Naive thymus-derived CD8-positive, alpha-beta T cell (primary cell): ENCODE data around the gene KCNF1. TPM values are rescaled to one million over a fixed set of nuclear protein-coding genes. Genes with fewer than 3 reads are reported as not detected.

ENCODE experiments used
- ATAC-seq, 2 donors: fragments of 150-1000 bp; cut with Tn5 transposase in 1 of 2; sonication (Bioruptor Pico), chemical (Tn5 transposase) in 1 of 2; 1 replicate in 1 of 2; 2 replicates in 1 of 2; pipeline ENCODE4 v1.10.0; 2021; ENCODE audit warnings: mild to moderate bottlenecking in 2 of 2, moderate library complexity in 2 of 2
- POLR2A ChIA-PET: fragments of 350-600 bp; sonication (Branson Sonifier 250); formaldehyde crosslinking; loops from one replicate; lab custom pipeline; 2021; ENCODE audit warnings: antibody characterized with exemption; lab: Charles Lee
- DNase-seq, 10 donors: peaks; one replicate each; pipeline versions ENCODE4 v3.0.0 to v3.0.0-alpha.2; 2020 to 2022
- H3K27ac Mint-ChIP-seq, 10 donors: one replicate each; pipeline ENCODE4 v1.8.0; 2020 to 2022; ENCODE audit warnings: mild to moderate bottlenecking in 10 of 10, mixed read lengths in 10 of 10, moderate library complexity in 4 of 10, inconsistent platforms in 1 of 10
- H3K27me3 Mint-ChIP-seq, 5 donors: one replicate each; pipeline ENCODE4 v1.8.0; 2021 to 2022; ENCODE audit warnings: mixed read lengths in 5 of 5
- H3K36me3 Mint-ChIP-seq, 3 donors: one replicate each; pipeline ENCODE4 v1.8.0; 2020 to 2022; ENCODE audit warnings: mixed read lengths in 3 of 3, mild to moderate bottlenecking in 2 of 3, inconsistent platforms in 1 of 3
- H3K4me1 Mint-ChIP-seq, 4 donors: one replicate each; pipeline ENCODE4 v1.8.0; 2021 to 2022; ENCODE audit warnings: mixed read lengths in 4 of 4
- H3K4me3 Mint-ChIP-seq, 10 donors: one replicate each; pipeline ENCODE4 v1.8.0; 2020 to 2022; ENCODE audit warnings: mild to moderate bottlenecking in 10 of 10, mixed read lengths in 10 of 10, moderate library complexity in 6 of 10, inconsistent platforms in 1 of 10
- H3K9me3 Mint-ChIP-seq, 9 donors: one replicate each; pipeline ENCODE4 v1.8.0; 2020 to 2022; ENCODE audit warnings: mixed read lengths in 9 of 9, mild to moderate bottlenecking in 3 of 9, inconsistent platforms in 1 of 9, moderate library complexity in 1 of 9
- polyA plus RNA-seq, 3 donors: library from polyadenylated mRNA; unstranded; fragments of 300-500 nt; fragmentation: Illumina TruSeq; gene quantifications; one replicate each; pipeline ENCODE4 v1.2.3, GENCODE V29; 2021
- total RNA-seq, 8 experiments: library from RNA in 2 of 8; stranded (reverse) in 2 of 8; gene quantifications; one replicate each; pipeline ENCODE4 v1.2.3 and lab custom pipeline; 2021 to 2026

Gene KCNF1
- total and polyA plus RNA-seq, 5 experiments from 2014 or later: not detected

GRCh38 chr2:10883801-10884478 lies 27.8 kb upstream of the KCNF1 start:
- Mint-ChIP-seq H3K36me3 (no peaks in the 10 kb centered on the region), H3K4me3 (peak overlapping the region in 3 of 10 donors; percentile 41 to 79 (median 52)), H3K27ac (peak overlapping the region in 3 of 10 donors; percentile 86 to 93 (median 86)), H3K9me3 (no peaks in the 10 kb centered on the region), H3K4me1 (peaks cover 0 to 58% (median 0%) of the 10 kb centered on the region in 4 donors), H3K27me3 (peaks cover under 1 to 12% (median 5%) of the 10 kb centered on the region in 5 donors)
- ATAC-seq (no peak), DNase-seq (no peak)
- POLR2A ChIA-PET: interaction anchor here (0.6 kb wide), 1 partner anchor 1410 kb away, joined by 3 read pairs; no protein-coding TSS in a partner anchor

DNA sequence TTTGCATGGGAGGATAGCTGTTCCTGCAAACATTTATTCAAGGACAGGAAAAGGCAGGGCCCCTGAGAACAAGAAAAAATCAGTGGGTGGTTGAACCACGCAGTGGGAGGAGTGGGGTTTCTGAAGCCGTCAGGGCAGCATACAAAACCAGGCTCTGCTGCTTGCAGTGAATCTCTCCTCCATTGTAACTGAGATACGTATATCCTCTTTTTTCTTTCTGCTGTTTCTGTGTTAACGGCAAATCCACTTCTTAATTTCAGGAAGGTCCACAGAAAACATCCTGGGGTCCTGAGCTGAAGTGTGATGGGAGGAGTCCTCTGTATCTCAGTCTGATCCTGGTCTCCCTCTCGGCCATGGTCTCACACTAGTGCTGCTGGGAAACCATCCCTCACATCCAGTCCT lies 27.2 kb upstream of the KCNF1 start:
- no peak for DNase-seq
- H3K4me1 Mint-ChIP-seq: peaks cover 0 to 55% (median 0%) of the 10 kb centered on the region in 4 donors
- H3K4me3 Mint-ChIP-seq: peak overlapping the region in 3 of 10 donors; percentile 41 to 79 (median 52)
- no peaks in the 10 kb centered on the region for H3K9me3 Mint-ChIP-seq
- POLR2A ChIA-PET: no interaction called here
- H3K27me3 Mint-ChIP-seq: peaks cover 0 to 12% (median 5%) of the 10 kb centered on the region in 5 donors
- H3K27ac Mint-ChIP-seq: peak overlapping the region in 3 of 10 donors; percentile 85 to 93 (median 86)
- peak in 1 of 2 donors; percentile 46 for ATAC-seq
- H3K36me3 Mint-ChIP-seq: no peaks in the 10 kb centered on the region

DNA sequence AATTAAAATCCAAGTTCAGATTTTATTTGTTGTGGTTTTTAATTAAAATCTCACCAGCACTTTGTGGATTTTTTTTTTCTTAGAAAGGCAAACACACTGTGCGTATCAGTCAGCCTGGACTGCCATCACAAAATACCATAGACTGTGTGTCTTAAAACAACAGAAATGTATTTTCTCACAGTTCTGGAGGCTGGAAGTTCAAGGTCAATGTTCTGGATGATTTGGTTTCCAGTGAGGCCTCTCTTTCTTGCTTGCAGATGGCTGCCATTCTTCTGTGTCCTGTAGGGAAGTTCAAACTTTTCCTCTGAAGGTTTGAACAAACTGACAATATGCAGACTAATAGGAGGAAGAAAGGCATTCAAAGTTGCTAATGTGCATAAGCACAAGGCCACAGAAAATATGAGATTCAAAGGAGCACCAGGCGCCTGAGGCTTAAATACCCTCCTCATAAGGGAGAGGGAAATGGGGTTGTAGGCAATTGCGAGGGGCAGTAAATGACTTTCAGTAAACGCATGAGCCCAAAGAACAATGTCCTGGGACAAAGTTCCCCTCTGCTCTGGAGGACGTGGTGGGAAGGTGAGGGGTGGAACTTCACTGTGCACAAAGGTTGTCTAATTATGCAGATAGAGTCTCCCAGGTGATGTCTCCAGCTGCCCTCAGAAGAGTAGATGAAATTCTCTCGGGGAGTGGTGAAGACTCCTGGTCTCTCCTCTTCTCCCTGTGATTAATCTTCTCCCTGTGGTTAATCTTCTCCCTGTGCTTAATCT lies 26.5 kb upstream of the KCNF1 start:
- Mint-ChIP-seq H3K4me3 (peak overlapping the region in 3 of 10 donors; percentile 41 to 79 (median 52)), H3K4me1 (peaks cover 0 to 51% (median 0%) of the 10 kb centered on the region in 4 donors), H3K36me3 (no peaks in the 10 kb centered on the region), H3K9me3 (no peaks in the 10 kb centered on the region), H3K27ac (peak overlapping the region in 3 of 10 donors; percentile 75 to 93 (median 86)), H3K27me3 (peaks cover 0 to 12% (median 7%) of the 10 kb centered on the region in 5 donors)
- no peak for DNase-seq
- POLR2A ChIA-PET: no interaction called here
- no peak for ATAC-seq

GRCh38 chr2:10887476-10887875 lies 24.3 kb upstream of the KCNF1 start:
- Mint-ChIP-seq H3K36me3 (no peaks in the 10 kb centered on the region), H3K27me3 (peaks cover 4 to 14% (median 11%) of the 10 kb centered on the region in 5 donors), H3K4me1 (peaks cover 0 to 35% (median 0%) of the 10 kb centered on the region in 4 donors), H3K4me3 (no peak overlapping the region), H3K9me3 (no peaks in the 10 kb centered on the region), H3K27ac (no peak overlapping the region)
- ATAC-seq (no peak), DNase-seq (no peak)
- POLR2A ChIA-PET: no interaction called here

- H3K4me1 Mint-ChIP-seq: peaks cover 0 to 14% (median 0%) of the 10 kb centered on the region in 4 donors
- H3K4me3 Mint-ChIP-seq: no peak overlapping the region
- H3K27me3 Mint-ChIP-seq: peaks cover 8 to 27% (median 13%) of the 10 kb centered on the region in 5 donors
- no peaks in the 10 kb centered on the region for H3K36me3 Mint-ChIP-seq
- POLR2A ChIA-PET: no interaction called here
- no peaks in the 10 kb centered on the region for H3K9me3 Mint-ChIP-seq
- no peak overlapping the region for H3K27ac Mint-ChIP-seq
- no peak for ATAC-seq
- no peak for DNase-seq
These were observed 22.0 kb upstream of the KCNF1 start for GRCh38 chr2:10889651-10890215.

- Mint-ChIP-seq H3K4me1 (peaks cover 0 to 4% (median 0%) of the 10 kb centered on the region in 4 donors), H3K27me3 (peaks cover 8 to 32% (median 18%) of the 10 kb centered on the region in 5 donors), H3K36me3 (no peaks in the 10 kb centered on the region), H3K4me3 (no peak overlapping the region), H3K9me3 (no peaks in the 10 kb centered on the region), H3K27ac (no peak overlapping the region)
- no peak for ATAC-seq
- POLR2A ChIA-PET: no interaction called here
- no peak for DNase-seq
These were observed 20.9 kb upstream of the KCNF1 start for GRCh38 chr2:10890706-10891270.

GRCh38 chr2:10891390-10891789 lies 20.3 kb upstream of the KCNF1 start:
- Mint-ChIP-seq H3K4me1 (peaks cover 0 to 3% (median 0%) of the 10 kb centered on the region in 4 donors), H3K4me3 (no peak overlapping the region), H3K27ac (no peak overlapping the region), H3K36me3 (no peaks in the 10 kb centered on the region), H3K9me3 (no peaks in the 10 kb centered on the region), H3K27me3 (peaks cover 9 to 35% (median 18%) of the 10 kb centered on the region in 5 donors)
- no peak for DNase-seq
- POLR2A ChIA-PET: no interaction called here
- ATAC-seq: no peak

- POLR2A ChIA-PET: no interaction called here
- H3K4me3 Mint-ChIP-seq: no peak overlapping the region
- H3K36me3 Mint-ChIP-seq: no peaks in the 10 kb centered on the region
- no peak overlapping the region for H3K27ac Mint-ChIP-seq
- ATAC-seq (no peak), DNase-seq (no peak)
- no peaks in the 10 kb centered on the region for H3K4me1 Mint-ChIP-seq
- peaks cover 9 to 37% (median 18%) of the 10 kb centered on the region in 5 donors for H3K27me3 Mint-ChIP-seq
- no peaks in the 10 kb centered on the region for H3K9me3 Mint-ChIP-seq
These were observed 19.9 kb upstream of the KCNF1 start for GRCh38 chr2:10891848-10892247.

- POLR2A ChIA-PET: no interaction called here
- no peak for ATAC-seq
These were observed 19.4 kb upstream of the KCNF1 start for GRCh38 chr2:10892316-10892715.

DNA sequence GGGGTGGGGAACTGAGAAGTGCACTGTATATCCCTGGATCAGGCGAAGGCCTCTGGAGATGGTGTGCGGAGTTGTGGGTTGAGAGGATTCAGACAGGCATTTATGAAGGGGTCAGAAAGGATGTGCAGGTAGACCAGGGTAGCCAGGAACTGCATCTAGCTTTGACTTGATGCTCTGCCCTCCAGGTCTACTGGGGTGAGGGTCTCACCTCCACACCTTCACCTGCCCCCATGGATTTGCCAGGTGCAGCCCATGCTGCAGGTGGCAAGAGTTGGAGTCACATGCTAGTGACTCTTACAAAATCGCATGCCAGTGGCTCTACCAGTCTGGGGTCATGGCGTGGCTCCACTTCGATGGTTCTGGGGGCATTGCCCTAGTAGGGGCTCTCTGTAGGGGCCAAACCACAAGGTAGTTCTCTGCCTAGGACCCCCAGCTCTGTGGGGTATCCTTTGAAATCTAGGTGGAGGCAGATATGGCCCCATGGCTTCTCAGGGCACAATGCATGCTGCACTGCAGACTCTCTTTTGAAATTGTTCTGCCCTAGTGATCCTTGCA lies 18.9 kb upstream of the KCNF1 start:
- Mint-ChIP-seq H3K4me3 (no peak overlapping the region), H3K4me1 (no peaks in the 10 kb centered on the region), H3K27me3 (peaks cover 9 to 39% (median 18%) of the 10 kb centered on the region in 5 donors), H3K36me3 (no peaks in the 10 kb centered on the region), H3K9me3 (no peaks in the 10 kb centered on the region), H3K27ac (no peak overlapping the region)
- ATAC-seq: no peak
- POLR2A ChIA-PET: no interaction called here
- no peak for DNase-seq

More at GRCh38 chr2:10892316-10892715, 19.4 kb upstream of the KCNF1 start:
- no peak overlapping the region for H3K4me3 Mint-ChIP-seq
- H3K9me3 Mint-ChIP-seq: no peaks in the 10 kb centered on the region
- no peaks in the 10 kb centered on the region for H3K36me3 Mint-ChIP-seq
- H3K27ac Mint-ChIP-seq: no peak overlapping the region
- H3K27me3 Mint-ChIP-seq: peaks cover 9 to 39% (median 18%) of the 10 kb centered on the region in 5 donors
- H3K4me1 Mint-ChIP-seq: no peaks in the 10 kb centered on the region
- DNase-seq: no peak

DNA sequence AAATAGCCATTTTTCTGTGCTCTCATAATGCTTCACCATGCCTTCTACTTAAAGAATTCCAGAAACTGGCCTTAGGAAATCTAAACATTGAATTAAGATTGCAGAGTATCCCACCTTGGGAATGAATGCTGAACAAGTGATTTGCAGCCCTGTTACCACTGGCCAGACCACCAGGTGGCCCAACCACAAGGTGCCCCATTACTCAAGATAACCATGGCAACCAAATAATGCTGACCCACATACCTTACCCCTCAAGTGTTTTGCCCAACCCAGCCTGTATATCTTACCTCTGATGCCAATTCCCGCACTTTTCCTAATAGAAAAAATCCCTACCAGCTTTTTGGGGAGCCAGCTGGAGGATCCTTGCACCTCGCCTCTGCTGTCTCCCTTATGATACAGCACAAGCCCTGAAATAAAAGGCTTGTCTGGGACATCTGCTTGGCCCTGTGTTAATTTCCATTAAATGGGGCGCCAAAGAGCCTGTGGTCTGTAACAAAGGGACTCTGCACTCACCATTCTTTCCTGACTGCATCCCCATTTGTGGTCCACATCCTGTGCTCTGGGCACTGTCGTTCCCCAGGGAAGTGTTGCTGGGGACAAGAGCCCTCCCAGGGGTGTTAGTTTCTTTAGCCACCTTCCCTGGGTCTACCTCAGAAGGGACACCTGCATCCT lies 17.3 kb upstream of the KCNF1 start:
- POLR2A ChIA-PET: no interaction called here
- DNase-seq (no peak), ATAC-seq (no peak)
- H3K36me3 Mint-ChIP-seq: no peaks in the 10 kb centered on the region
- peaks cover 9 to 40% (median 16%) of the 10 kb centered on the region in 5 donors for H3K27me3 Mint-ChIP-seq
- H3K9me3 Mint-ChIP-seq: no peaks in the 10 kb centered on the region
- peak overlapping the region in 1 of 10 donors; percentile 35 for H3K27ac Mint-ChIP-seq
- no peak overlapping the region for H3K4me3 Mint-ChIP-seq
- no peaks in the 10 kb centered on the region for H3K4me1 Mint-ChIP-seq

GRCh38 chr2:10895231-10895630 lies 16.5 kb upstream of the KCNF1 start:
- ATAC-seq (no peak), DNase-seq (no peak)
- Mint-ChIP-seq H3K4me3 (no peak overlapping the region), H3K36me3 (no peaks in the 10 kb centered on the region), H3K27me3 (peaks cover 9 to 40% (median 20%) of the 10 kb centered on the region in 5 donors), H3K27ac (no peak overlapping the region), H3K4me1 (peaks cover 0 to under 1% (median 0%) of the 10 kb centered on the region in 4 donors), H3K9me3 (no peaks in the 10 kb centered on the region)
- POLR2A ChIA-PET: no interaction called here
